ENCODE measurements around the gene CSNK1D. TPM values are rescaled to one million over a fixed set of nuclear protein-coding genes. Genes with fewer than 3 reads are reported as not detected.
A peak's percentile ranks its signal among the peaks of the same experiment; 100 is the strongest.

Gene CSNK1D
- total and polyA plus RNA-seq, 4 experiments from 2014 or later = 31.6 to 182 (median 129) TPM

- Histone ChIP-seq H3K27ac (ENCODE audit: low read depth, low read length) (peak overlapping the region; percentile 15), H3K36me3 (ENCODE audit: insufficient read depth, low read length) (no peaks in the 10 kb centered on the region)
Observed at GRCh38 chr17:82236142-82236971, 37.1 kb downstream of the CSNK1D start.

GRCh38 chr17:82235775-82236141 lies 37.7 kb downstream of the CSNK1D start:
- no peaks in the 10 kb centered on the region for H3K27me3 Mint-ChIP-seq
- Histone ChIP-seq H3K27ac (ENCODE audit: low read depth, low read length) (peak overlapping the region; percentile 15), H3K4me3 (ENCODE audit: low read length in 2 of 2) (no peak overlapping the region), H3K27me3 (ENCODE audit: insufficient read depth, low read length) (no peaks in the 10 kb centered on the region), H3K36me3 (ENCODE audit: insufficient read depth, low read length) (no peaks in the 10 kb centered on the region), H3K9me3 (ENCODE audit: control insufficient read depth in 1 of 2, low read length in 2 of 2) (no peaks in the 10 kb centered on the region), H3K4me1 (ENCODE audit: insufficient read depth, low read length) (peaks cover 61% of the 10 kb centered on the region)
- DNase-seq = peak in 1 of 5 donors; percentile 16
- ChIA-PET CTCF (ENCODE audit: partially characterized antibody) (interaction anchor here (0.7 to 4.2 kb wide), 21 partner anchors 9 to 207 kb away, joined by 3 to 57 read pairs (median 5); partner anchors contain the start of genes CD7, HEXD and SECTM1), POLR2A (ENCODE audit: partially characterized antibody) (interaction anchor here (0.6 to 6.5 kb wide), 11 partner anchors 20 to 98 kb away, joined by 3 to 47 read pairs (median 7); partner anchors contain the start of genes CD7, CSNK1D and SECTM1)
- no peak overlapping the region for H3K4me3 Mint-ChIP-seq
- H3K36me3 Mint-ChIP-seq = peaks cover 0 to 12% of the 10 kb centered on the region in 2 donors
- intact Hi-C loops (cut with micrococcal nuclease) = loop anchor here (1.0 to 10.0 kb wide), 3 partner anchors 86 to 201 kb away; partner anchors contain the start of genes DCXR and RAC3
- H3K27ac Mint-ChIP-seq = peak overlapping the region in 4 of 7 donors; percentile 41 to 67 (median 56)
- peaks cover 10 to 52% (median 34%) of the 10 kb centered on the region in 4 donors for H3K4me1 Mint-ChIP-seq
- peaks cover 0 to 3% (median 0%) of the 10 kb centered on the region in 8 donors for H3K9me3 Mint-ChIP-seq

More at GRCh38 chr17:82236142-82236971, 37.1 kb downstream of the CSNK1D start:
- no peaks in the 10 kb centered on the region for H3K9me3 ChIP-seq (ENCODE audit: control insufficient read depth in 1 of 2, low read length in 2 of 2)
- Mint-ChIP-seq H3K4me1 (peaks cover 10 to 58% (median 39%) of the 10 kb centered on the region in 4 donors), H3K27me3 (no peaks in the 10 kb centered on the region), H3K36me3 (peaks cover 0 to 13% of the 10 kb centered on the region in 2 donors), H3K4me3 (peak overlapping the region in 1 of 8 donors; percentile 35), H3K27ac (peak overlapping the region in 5 of 7 donors; percentile 41 to 67 (median 64)), H3K9me3 (peaks cover 0 to 3% (median 0%) of the 10 kb centered on the region in 8 donors)
- peaks cover 63% of the 10 kb centered on the region for H3K4me1 ChIP-seq (ENCODE audit: insufficient read depth, low read length)
- H3K27me3 ChIP-seq (ENCODE audit: insufficient read depth, low read length) = no peaks in the 10 kb centered on the region
- ChIA-PET CTCF (ENCODE audit: partially characterized antibody) (interaction anchor here (0.7 to 4.2 kb wide), 22 partner anchors 15 to 207 kb away, joined by 3 to 57 read pairs (median 5); partner anchors contain the start of genes CD7, HEXD and SECTM1), POLR2A (ENCODE audit: partially characterized antibody) (interaction anchor here (0.6 to 6.5 kb wide), 12 partner anchors 8 to 97 kb away, joined by 3 to 47 read pairs (median 6); partner anchors contain the start of genes CD7, CSNK1D, SECTM1 and SLC16A3)
- intact Hi-C loops (cut with micrococcal nuclease) = loop anchor here (1.0 to 10.0 kb wide), 3 partner anchors 85 to 202 kb away; partner anchors contain the start of genes DCXR and RAC3
- peak; percentile 69 to 74 (median 72) for DNase-seq
- no peak overlapping the region for H3K4me3 ChIP-seq (ENCODE audit: low read length in 2 of 2)

- H3K36me3 ChIP-seq (ENCODE audit: insufficient read depth, low read length) = no peaks in the 10 kb centered on the region
- H3K27me3 ChIP-seq (ENCODE audit: insufficient read depth, low read length) = no peaks in the 10 kb centered on the region
- no peak for DNase-seq
- H3K4me1 ChIP-seq (ENCODE audit: insufficient read depth, low read length) = peaks cover 60% of the 10 kb centered on the region
- Mint-ChIP-seq H3K4me3 (peak overlapping the region in 1 of 8 donors; percentile 25), H3K27ac (peak overlapping the region in 5 of 7 donors; percentile 37 to 82 (median 74)), H3K36me3 (peaks cover 0 to 9% of the 10 kb centered on the region in 2 donors), H3K9me3 (peaks cover 0 to 3% (median 0%) of the 10 kb centered on the region in 8 donors), H3K27me3 (no peaks in the 10 kb centered on the region), H3K4me1 (peaks cover 6 to 47% (median 30%) of the 10 kb centered on the region in 4 donors)
- no peaks in the 10 kb centered on the region for H3K9me3 ChIP-seq (ENCODE audit: control insufficient read depth in 1 of 2, low read length in 2 of 2)
- ChIA-PET CTCF (ENCODE audit: partially characterized antibody) (interaction anchor here (0.8 to 4.2 kb wide), 20 partner anchors 9 to 206 kb away, joined by 3 to 57 read pairs (median 6); partner anchors contain the start of genes CD7, HEXD and SECTM1), POLR2A (ENCODE audit: partially characterized antibody) (interaction anchor here (0.6 to 6.5 kb wide), 9 partner anchors 21 to 87 kb away, joined by 3 to 47 read pairs (median 7); partner anchors contain the start of genes CD7 and CSNK1D)
- intact Hi-C loops (cut with micrococcal nuclease) = loop anchor here (5.0 to 10.0 kb wide), 2 partner anchors 177 to 200 kb away; partner anchors contain the start of genes DCXR and RAC3
- no peak overlapping the region for H3K4me3 ChIP-seq (ENCODE audit: low read length in 2 of 2)
- H3K27ac ChIP-seq (ENCODE audit: low read depth, low read length) = no peak overlapping the region
Observed at GRCh38 chr17:82235056-82235774, 38.3 kb downstream of the CSNK1D start.

GRCh38 chr17:82234211-82235055 lies 39.1 kb downstream of the CSNK1D start:
- Histone ChIP-seq H3K27me3 (ENCODE audit: insufficient read depth, low read length) (no peaks in the 10 kb centered on the region), H3K9me3 (ENCODE audit: control insufficient read depth in 1 of 2, low read length in 2 of 2) (no peaks in the 10 kb centered on the region), H3K4me3 (ENCODE audit: low read length in 2 of 2) (no peak overlapping the region), H3K27ac (ENCODE audit: low read depth, low read length) (no peak overlapping the region), H3K4me1 (ENCODE audit: insufficient read depth, low read length) (peaks cover 60% of the 10 kb centered on the region), H3K36me3 (ENCODE audit: insufficient read depth, low read length) (no peaks in the 10 kb centered on the region)
- no peak for DNase-seq
- Mint-ChIP-seq H3K36me3 (peaks cover 0 to 9% of the 10 kb centered on the region in 2 donors), H3K9me3 (peaks cover 0 to 3% (median 0%) of the 10 kb centered on the region in 8 donors), H3K27me3 (no peaks in the 10 kb centered on the region), H3K4me1 (peaks cover 6 to 47% (median 28%) of the 10 kb centered on the region in 4 donors), H3K27ac (peak overlapping the region in 5 of 7 donors; percentile 36 to 77 (median 74)), H3K4me3 (peak overlapping the region in 1 of 8 donors; percentile 32)
- intact Hi-C loops (cut with micrococcal nuclease) = loop anchor here (5.0 to 10.0 kb wide), 2 partner anchors 178 to 200 kb away; partner anchors contain the start of genes DCXR and RAC3
- ChIA-PET POLR2A (ENCODE audit: partially characterized antibody) (interaction anchor here (0.8 to 6.5 kb wide), 7 partner anchors 21 to 88 kb away, joined by 3 to 47 read pairs (median 7); partner anchors contain the start of gene CSNK1D), CTCF (ENCODE audit: partially characterized antibody) (interaction anchor here (0.8 to 4.2 kb wide), 16 partner anchors 8 to 204 kb away, joined by 3 to 57 read pairs (median 5); partner anchors contain the start of gene CD7)

GRCh38 chr17:82232876-82233785 lies 40.4 kb downstream of the CSNK1D start:
- H3K36me3 Mint-ChIP-seq = peaks cover 0 to 4% of the 10 kb centered on the region in 2 donors
- H3K27ac Mint-ChIP-seq = peak overlapping the region in 5 of 7 donors; percentile 27 to 74 (median 68)
- intact Hi-C loops (cut with micrococcal nuclease) = loop anchor here (10.0 kb wide), 1 partner anchor 198 kb away; the partner anchor contains the start of genes DCXR and RAC3
- H3K36me3 ChIP-seq (ENCODE audit: insufficient read depth, low read length) = no peaks in the 10 kb centered on the region
- H3K27me3 ChIP-seq (ENCODE audit: insufficient read depth, low read length) = no peaks in the 10 kb centered on the region
- no peak overlapping the region for H3K27ac ChIP-seq (ENCODE audit: low read depth, low read length)
- peaks cover 3 to 37% (median 18%) of the 10 kb centered on the region in 4 donors for H3K4me1 Mint-ChIP-seq
- ChIA-PET CTCF (ENCODE audit: partially characterized antibody) (interaction anchor here (1.0 to 3.9 kb wide), 4 partner anchors 27 to 84 kb away, joined by 3 to 28 read pairs (median 4); partner anchors contain the start of gene CD7), POLR2A (ENCODE audit: partially characterized antibody) (interaction anchor here (1.1 to 4.0 kb wide), 2 partner anchors 67 to 84 kb away, joined by 3 to 47 read pairs; partner anchors contain the start of gene CD7)
- no peaks in the 10 kb centered on the region for H3K27me3 Mint-ChIP-seq
- no peak overlapping the region for H3K4me3 ChIP-seq (ENCODE audit: low read length in 2 of 2)
- no peaks in the 10 kb centered on the region for H3K9me3 ChIP-seq (ENCODE audit: control insufficient read depth in 1 of 2, low read length in 2 of 2)
- H3K9me3 Mint-ChIP-seq = peaks cover 0 to 3% (median 0%) of the 10 kb centered on the region in 8 donors
- peaks cover 51% of the 10 kb centered on the region for H3K4me1 ChIP-seq (ENCODE audit: insufficient read depth, low read length)
- no peak for DNase-seq
- H3K4me3 Mint-ChIP-seq = peak overlapping the region in 2 of 8 donors; percentile 57 to 81
